Keratinocyte (primary cell): ENCODE data around the gene TNFAIP8L3.

Experiments
- EZH2 ChIP-seq: IDR thresholded peaks from one replicate; pipeline ENCODE4 v1.6.1; 2012; ENCODE audit warnings: inconsistent platforms, mild to moderate bottlenecking, low read length, moderate library complexity
- TF ChIP-seq, protein P1 (sequence below), 3 experiments: IDR thresholded peaks in 1 of 3; conservative IDR thresholded peaks in 1 of 3; optimal IDR thresholded peaks in 1 of 3; 2 replicates in 2 of 3; 3 replicates in 1 of 3; pipeline versions ENCODE3 to v1.5.1; 2011; ENCODE audit warnings: low read length in 3 of 3, mild to moderate bottlenecking in 3 of 3, moderate library complexity in 2 of 3, control low read depth in 1 of 3, inconsistent platforms in 1 of 3; ENCODE audit not compliant: insufficient read depth in 2 of 3; ENCODE audit errors: extremely low read depth in 1 of 3

DNA sequence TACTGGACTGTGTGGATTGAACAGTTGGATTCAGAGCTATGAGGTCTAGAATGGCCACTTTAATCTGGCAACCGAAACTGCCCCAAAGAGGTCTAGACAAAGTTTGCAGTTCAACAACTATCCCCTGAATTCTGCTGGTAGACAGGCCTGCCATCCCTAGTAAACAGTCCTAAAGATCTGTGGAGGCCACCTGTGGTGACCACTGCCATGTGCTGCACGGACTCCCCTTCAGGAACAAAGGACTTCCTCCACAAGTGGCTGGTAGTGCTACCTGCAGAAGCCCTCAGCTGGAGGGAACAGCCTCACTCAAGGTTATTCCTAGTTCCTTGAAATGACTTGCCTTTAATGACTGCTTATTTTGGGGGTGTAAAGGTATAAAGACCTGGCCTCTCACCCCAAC is 6.1 kb downstream of the TNFAIP8L3 start:
- TF ChIP-seq, protein P1, sequence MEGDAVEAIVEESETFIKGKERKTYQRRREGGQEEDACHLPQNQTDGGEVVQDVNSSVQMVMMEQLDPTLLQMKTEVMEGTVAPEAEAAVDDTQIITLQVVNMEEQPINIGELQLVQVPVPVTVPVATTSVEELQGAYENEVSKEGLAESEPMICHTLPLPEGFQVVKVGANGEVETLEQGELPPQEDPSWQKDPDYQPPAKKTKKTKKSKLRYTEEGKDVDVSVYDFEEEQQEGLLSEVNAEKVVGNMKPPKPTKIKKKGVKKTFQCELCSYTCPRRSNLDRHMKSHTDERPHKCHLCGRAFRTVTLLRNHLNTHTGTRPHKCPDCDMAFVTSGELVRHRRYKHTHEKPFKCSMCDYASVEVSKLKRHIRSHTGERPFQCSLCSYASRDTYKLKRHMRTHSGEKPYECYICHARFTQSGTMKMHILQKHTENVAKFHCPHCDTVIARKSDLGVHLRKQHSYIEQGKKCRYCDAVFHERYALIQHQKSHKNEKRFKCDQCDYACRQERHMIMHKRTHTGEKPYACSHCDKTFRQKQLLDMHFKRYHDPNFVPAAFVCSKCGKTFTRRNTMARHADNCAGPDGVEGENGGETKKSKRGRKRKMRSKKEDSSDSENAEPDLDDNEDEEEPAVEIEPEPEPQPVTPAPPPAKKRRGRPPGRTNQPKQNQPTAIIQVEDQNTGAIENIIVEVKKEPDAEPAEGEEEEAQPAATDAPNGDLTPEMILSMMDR (optimal IDR thresholded peaks at IDR 0.05 in 1 of 3, IDR thresholded peaks at IDR 0.05 in 1 of 3, conservative IDR thresholded peaks at IDR 0.05 in 1 of 3; ENCODE audit: extremely low read depth in 1 of 3, insufficient read depth in 2 of 3, low read length in 3 of 3) = no peak
- TF ChIP-seq EZH2 = no peak
